Kidney epithelial cell (primary cell): ENCODE measurements around the gene RELA. TPM values are rescaled to one million over a fixed set of nuclear protein-coding genes. Genes with fewer than 3 reads are reported as not detected.

ENCODE experiments used
- DNase-seq: peaks from one replicate; pipeline ENCODE4 v3.0.0-alpha.2; 2010; ENCODE audit warnings: low read depth
- H3K27me3 ChIP-seq: 2 replicates; pipeline ENCODE4 v1.6.0; 2011; ENCODE audit warnings: low read length; ENCODE audit not compliant: control insufficient read depth, insufficient read depth
- H3K36me3 ChIP-seq: 2 replicates; pipeline ENCODE4 v1.5.1; 2011; ENCODE audit warnings: low read length; ENCODE audit not compliant: control insufficient read depth, insufficient read depth
- H3K4me3 ChIP-seq: 2 replicates; pipeline ENCODE4 v1.5.1; 2011; ENCODE audit warnings: low read depth, mild to moderate bottlenecking, control low read depth, low read length
- total RNA-seq: library from RNA; depleted of rRNA; stranded (reverse); fragments of >200 nt; gene quantifications from 2 replicates; pipeline ENCODE4 v1.2.3, GENCODE V29; 2015
- TF ChIP-seq, protein P1 (sequence below): IDR thresholded peaks from 2 replicates; pipeline ENCODE4 v1.5.1; 2011; ENCODE audit warnings: mild to moderate bottlenecking, moderate library complexity, low read length, control low read depth, inconsistent platforms; ENCODE audit not compliant: insufficient read depth, poor library complexity, severe bottlenecking

RELA gene
- total RNA-seq, 1 donor from 2014 or later: 64.3 TPM

DNA sequence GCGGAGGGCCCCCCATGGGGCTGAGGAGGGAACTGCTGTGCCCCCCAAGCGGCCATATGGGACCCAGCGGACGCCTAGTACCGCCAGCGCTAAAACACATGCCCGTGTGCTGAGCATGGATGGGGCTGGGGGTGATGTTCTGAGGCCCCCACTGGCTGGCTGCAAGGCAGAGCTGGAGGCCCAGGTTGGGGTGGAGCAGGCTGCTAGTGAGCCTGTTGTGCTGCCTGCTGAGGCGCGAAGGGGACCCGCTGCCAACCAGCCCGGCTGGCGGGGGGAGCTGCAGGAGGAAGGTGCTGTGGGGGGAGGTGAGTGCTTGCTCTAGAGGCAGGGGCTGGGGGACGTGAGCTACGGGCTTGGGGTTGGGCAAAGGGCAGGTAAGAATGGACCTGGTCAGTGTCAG lies 44.0 kb downstream of the RELA start:
- DNase-seq: no peak
- Histone ChIP-seq H3K27me3 (no peaks in the 10 kb centered on the region), H3K4me3 (no peak overlapping the region), H3K36me3 (peaks cover 3% of the 10 kb centered on the region)
- TF ChIP-seq, protein P1, sequence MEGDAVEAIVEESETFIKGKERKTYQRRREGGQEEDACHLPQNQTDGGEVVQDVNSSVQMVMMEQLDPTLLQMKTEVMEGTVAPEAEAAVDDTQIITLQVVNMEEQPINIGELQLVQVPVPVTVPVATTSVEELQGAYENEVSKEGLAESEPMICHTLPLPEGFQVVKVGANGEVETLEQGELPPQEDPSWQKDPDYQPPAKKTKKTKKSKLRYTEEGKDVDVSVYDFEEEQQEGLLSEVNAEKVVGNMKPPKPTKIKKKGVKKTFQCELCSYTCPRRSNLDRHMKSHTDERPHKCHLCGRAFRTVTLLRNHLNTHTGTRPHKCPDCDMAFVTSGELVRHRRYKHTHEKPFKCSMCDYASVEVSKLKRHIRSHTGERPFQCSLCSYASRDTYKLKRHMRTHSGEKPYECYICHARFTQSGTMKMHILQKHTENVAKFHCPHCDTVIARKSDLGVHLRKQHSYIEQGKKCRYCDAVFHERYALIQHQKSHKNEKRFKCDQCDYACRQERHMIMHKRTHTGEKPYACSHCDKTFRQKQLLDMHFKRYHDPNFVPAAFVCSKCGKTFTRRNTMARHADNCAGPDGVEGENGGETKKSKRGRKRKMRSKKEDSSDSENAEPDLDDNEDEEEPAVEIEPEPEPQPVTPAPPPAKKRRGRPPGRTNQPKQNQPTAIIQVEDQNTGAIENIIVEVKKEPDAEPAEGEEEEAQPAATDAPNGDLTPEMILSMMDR: no peak

DNA sequence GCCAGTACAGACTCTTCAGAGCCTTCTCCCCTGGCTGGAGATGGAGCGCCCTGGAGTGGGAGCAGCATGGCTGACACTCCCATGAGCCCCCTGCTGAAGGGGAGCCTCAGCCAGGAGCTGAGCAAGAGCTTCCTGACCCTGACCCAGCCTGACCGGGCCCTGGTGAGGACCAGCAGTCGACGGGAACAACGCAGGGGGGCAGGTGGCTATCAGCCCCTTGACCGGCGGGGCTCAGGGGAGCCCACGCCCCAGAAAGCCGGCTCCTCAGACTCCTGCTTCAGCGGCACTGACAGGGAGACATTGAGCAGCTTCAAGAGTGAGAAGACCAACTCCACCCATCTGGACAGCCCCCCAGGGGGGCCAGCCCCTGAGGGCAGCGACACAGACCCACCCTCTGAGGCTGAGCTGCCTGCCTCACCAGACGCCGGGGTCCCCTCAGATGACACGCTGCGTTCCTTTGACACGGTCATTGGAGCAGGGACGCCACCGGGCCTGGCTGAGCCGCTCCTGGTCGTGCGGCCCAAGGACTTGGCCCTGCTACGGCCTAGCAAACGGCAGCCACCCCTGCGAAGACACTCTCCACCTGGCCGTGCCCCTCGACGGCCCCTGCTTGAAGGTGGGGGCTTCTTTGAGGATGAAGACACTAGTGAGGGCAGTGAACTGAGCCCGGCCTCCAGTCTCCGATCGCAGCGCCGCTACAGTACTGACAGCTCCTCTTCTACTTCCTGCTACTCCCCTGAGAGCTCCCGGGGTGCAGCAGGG lies 44.5 kb downstream of the RELA start:
- TF ChIP-seq, protein P1: no peak

DNA sequence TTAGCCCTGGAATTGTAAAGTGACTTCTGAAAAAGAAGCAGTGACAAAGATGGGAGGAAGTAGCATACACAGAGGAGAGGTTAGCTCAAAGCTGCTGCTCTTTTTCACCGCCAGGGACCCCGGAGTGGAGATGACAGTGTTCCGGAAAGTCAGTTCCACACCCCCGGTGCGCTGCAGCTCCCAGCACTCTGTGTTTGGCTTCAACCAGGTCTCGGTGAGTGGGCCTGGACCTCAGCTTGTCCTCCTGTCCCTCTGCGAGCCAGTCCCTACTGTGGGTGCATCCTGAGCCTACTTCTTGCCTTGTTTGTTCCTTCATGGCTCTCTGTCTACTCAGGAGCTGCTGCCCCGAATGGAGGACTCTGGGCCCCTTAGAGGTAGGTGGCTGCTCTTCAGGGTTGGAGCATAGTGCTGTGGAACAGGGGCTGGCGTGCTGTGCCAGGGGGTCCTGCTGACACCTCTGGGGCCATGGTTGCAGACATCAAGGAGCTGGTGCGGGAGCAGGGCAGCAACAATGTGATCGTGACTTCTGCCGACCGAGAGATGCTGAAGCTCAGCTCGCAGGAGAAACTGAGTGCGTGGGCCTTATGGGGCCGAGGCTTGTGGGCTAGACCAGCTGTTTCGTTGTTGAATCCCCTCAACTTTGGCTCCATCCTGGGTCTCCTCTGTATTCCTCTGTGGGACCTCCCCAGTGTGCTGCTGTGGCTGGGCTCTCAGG lies 45.4 kb downstream of the RELA start:
- Histone ChIP-seq H3K4me3 (no peak overlapping the region), H3K36me3 (peaks cover 3% of the 10 kb centered on the region)

More for the DNA sequence above, 44.5 kb downstream of the RELA start:
- H3K36me3 ChIP-seq: peaks cover 3% of the 10 kb centered on the region
- H3K27me3 ChIP-seq: no peaks in the 10 kb centered on the region
- H3K4me3 ChIP-seq: no peak overlapping the region
- DNase-seq: no peak

DNA sequence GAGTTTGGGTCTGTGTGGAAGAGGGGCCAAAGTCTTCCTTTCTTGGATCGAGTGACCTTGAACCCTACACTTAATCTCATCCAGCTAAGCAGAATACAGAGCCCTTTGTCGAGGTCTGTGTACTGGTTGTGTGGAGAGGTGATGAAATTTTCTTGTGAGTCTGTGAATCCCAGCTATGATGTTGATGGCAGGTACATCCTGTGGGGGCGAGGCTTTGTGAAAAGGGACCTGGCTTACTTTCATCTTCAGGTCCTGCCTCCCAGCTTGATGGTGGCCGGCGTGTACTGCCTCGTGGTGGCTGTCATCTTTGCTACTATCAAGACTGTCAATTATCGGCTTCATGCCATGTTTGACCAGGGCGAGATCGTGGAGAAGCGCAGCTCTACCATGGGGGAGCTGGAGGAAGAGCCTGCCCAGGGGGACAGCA lies 46.1 kb downstream of the RELA start:
- Histone ChIP-seq H3K27me3 (no peaks in the 10 kb centered on the region), H3K36me3 (peaks cover 3% of the 10 kb centered on the region), H3K4me3 (peak overlapping the region; percentile 93)
- TF ChIP-seq, protein P1: no peak
- DNase-seq: no peak

More for the DNA sequence above, 45.4 kb downstream of the RELA start:
- no peak for DNase-seq
- H3K27me3 ChIP-seq: no peaks in the 10 kb centered on the region
- TF ChIP-seq, protein P1: no peak

DNA sequence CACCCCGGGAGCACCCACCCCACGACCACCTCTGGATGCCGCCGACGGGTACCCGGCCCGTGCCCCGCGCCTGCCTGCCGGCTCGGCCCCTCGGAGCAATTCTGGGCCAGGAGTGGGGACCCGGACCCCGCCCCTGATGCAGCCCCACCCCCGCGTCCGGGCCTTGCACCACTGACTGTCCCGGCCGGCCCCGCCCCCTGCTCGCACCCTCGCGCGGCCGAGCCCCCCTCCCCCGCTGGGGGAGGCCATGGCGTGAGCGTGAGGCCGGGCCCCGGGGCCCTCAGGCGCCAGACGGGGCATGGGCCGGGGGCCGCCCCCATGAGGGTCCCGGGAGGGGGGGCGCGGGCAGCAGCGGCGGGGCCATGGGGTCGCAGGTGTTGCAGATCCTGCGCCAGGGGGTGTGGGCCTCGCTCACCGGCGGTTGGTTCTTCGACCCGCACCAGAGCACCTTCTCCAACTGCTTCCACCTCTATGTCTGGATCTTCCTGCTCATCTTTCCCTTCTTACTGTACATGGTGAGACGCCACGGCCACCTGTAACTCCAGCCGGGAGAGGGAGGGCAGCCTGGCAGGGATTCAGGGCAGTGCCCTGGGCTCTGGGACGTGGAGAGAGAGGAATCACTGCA lies 46.7 kb downstream of the RELA start:
- no peaks in the 10 kb centered on the region for H3K27me3 ChIP-seq
- TF ChIP-seq, protein P1: no peak
- H3K36me3 ChIP-seq: peaks cover 3% of the 10 kb centered on the region
- peak overlapping the region; percentile 93 for H3K4me3 ChIP-seq
- DNase-seq: no peak
